ENCODE results near the gene GAR1.

DNA sequence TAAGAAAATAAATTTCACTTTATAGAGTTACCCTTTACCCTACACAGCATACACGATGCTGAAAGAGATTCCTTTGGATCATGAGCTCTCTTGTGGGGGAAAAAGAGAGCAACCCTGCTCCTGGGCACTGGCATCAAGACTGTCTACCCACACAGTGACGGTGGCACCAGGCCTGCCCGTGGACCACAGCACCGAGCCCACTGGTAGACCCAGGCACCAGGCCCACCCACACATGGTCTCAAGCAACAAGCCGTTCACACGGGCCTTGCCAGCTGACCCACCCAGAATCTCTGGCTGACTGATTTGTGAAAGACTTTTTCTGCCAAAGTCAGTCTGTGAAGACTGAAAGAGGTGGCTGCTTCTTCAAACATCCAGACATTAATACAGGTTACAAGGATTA lies 20.5 kb upstream of the GAR1 start:
- TF ChIP-seq EP300 (IDR thresholded peaks at IDR 0.05) (no peak), CTCF (IDR thresholded peaks at IDR 0.05) (no peak)
